A673 (cell line): ENCODE data around the gene C2orf72.

ENCODE experiments used
- EZH2 ChIP-seq: fragments of 200-600 bp; sonication (generic); IDR thresholded peaks from 2 replicates; pipeline ENCODE4 v1.6.1; 2017; ENCODE audit warnings: borderline replicate concordance, low read depth, mild to moderate bottlenecking, mixed read lengths, antibody characterized with exemption, low read length; ENCODE audit not compliant: poor library complexity, severe bottlenecking
- TF ChIP-seq, protein P1 (sequence below): fragments of 300-800, 200-600 bp; sonication (generic); conservative IDR thresholded peaks from 2 replicates; pipeline ENCODE4 v1.5.1; 2017; ENCODE audit warnings: low read depth, mild to moderate bottlenecking, antibody characterized with exemption, low read length, moderate library complexity, mixed read lengths

DNA sequence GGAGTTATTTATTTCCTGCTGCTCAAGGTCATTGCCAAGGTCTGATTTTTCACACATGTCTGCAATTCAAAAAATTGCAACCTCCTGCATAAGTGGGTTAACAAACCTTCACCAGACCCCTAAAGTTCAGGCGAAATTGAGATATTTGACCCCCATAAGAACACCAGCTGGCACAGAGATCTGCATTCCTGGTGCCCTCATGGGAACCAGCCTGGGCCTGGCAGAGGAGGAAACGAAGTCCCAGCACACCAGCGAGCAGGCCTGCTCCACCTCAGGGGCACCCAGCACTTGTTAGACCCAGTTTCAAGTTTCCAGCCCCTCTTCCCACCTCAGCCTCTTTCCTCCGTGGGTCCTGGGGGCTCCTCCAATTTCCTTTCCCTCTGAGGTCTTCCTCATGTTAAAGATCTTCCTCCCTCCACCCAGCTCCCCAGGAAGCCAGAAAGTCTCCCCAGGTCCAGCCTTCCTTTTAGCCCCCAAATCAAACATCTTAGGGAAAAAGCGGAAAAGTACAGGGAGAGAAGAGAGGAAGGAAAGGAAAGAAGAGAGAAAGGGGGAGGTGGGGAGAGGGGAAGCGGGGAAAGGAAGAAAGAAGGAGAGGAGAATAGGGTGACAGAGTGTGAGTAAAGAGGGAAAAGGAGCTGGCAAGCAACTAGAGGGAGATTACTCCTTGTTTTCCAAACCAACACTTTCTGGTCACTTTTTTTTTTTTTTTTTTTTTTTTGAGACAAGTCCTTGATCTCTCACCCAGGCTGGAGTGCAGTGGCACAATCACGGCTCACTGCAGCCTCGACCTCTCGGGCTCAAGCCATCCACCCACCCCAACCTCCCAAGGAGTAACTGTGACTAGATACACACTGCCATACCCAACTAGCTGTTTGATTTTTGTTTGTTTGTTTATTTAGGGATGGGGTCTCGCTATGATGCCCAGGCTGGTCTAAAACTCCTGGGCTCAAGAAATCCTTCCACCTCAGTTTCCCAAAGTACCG, 3.9 kb upstream of the C2orf72 start:
- TF ChIP-seq, protein P1, sequence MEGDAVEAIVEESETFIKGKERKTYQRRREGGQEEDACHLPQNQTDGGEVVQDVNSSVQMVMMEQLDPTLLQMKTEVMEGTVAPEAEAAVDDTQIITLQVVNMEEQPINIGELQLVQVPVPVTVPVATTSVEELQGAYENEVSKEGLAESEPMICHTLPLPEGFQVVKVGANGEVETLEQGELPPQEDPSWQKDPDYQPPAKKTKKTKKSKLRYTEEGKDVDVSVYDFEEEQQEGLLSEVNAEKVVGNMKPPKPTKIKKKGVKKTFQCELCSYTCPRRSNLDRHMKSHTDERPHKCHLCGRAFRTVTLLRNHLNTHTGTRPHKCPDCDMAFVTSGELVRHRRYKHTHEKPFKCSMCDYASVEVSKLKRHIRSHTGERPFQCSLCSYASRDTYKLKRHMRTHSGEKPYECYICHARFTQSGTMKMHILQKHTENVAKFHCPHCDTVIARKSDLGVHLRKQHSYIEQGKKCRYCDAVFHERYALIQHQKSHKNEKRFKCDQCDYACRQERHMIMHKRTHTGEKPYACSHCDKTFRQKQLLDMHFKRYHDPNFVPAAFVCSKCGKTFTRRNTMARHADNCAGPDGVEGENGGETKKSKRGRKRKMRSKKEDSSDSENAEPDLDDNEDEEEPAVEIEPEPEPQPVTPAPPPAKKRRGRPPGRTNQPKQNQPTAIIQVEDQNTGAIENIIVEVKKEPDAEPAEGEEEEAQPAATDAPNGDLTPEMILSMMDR = no peak
- TF ChIP-seq EZH2 = no peak
